ENCODE data around the gene PLEKHG3.

- TF ChIP-seq CTCF (IDR thresholded peaks at IDR 0.05; ENCODE audit: low read length), result no peak
- no peak for TF ChIP-seq EZH2 (optimal IDR thresholded peaks at IDR 0.05; ENCODE audit: low read depth, low read length)
- TF ChIP-seq EZH2phosphoT487 (IDR thresholded peaks at IDR 0.05; ENCODE audit: low read length), result no peak
These were observed 70.0 kb downstream of the PLEKHG3 start for GRCh38 chr14:64774272-64774671.

Data from MM.1S (cell line).